Measurements from ENCODE around the gene B9D1. TPM values are rescaled to one million over a fixed set of nuclear protein-coding genes. Genes with fewer than 3 reads are reported as not detected.
A peak's percentile ranks its signal among the peaks of the same experiment; 100 is the strongest.

Gene B9D1
- polyA plus RNA-seq, 1 of the 3 experiments (the other 2 are of a cell fraction) = 81.6 TPM

- Histone ChIP-seq H3K9me3 (no peaks in the 10 kb centered on the region), H3K27ac (ENCODE audit: low read depth in 2 of 2, low read length in 1 of 2) (peak overlapping the region in 1 of 2 experiments; percentile 62; a peak in 2 of 4 replicates), H3K4me2 (peak overlapping the region; percentile 17), H3F3A (replicated peaks; ENCODE audit: insufficient read depth) (no peaks in the 10 kb centered on the region), H4K20me1 (ENCODE audit: insufficient read depth) (no peaks in the 10 kb centered on the region), H3K36me3 (replicated peaks in 1 of 2; ENCODE audit: control insufficient read depth in 1 of 2, insufficient read depth in 2 of 2, low read length in 1 of 2) (no peaks in the 10 kb centered on the region), H3K9me2 (no peaks in the 10 kb centered on the region), H3K79me2 (ENCODE audit: insufficient read depth) (no peaks in the 10 kb centered on the region), H3K27me3 (ENCODE audit: insufficient read depth) (no peaks in the 10 kb centered on the region), H3K4me1 (ENCODE audit: control insufficient read depth in 1 of 2, insufficient read depth in 2 of 2, low read depth in 1 of 2, low read length in 1 of 2) (peaks cover 13 to 35% of the 10 kb centered on the region in 2 experiments; a peak in 3 of 4 replicates), H3K9ac (no peak overlapping the region), H3K4me3 (ENCODE audit: low read depth in 2 of 2, low read length in 1 of 2) (no peak overlapping the region), H2AFZ (ENCODE audit: low read depth) (peak overlapping the region; percentile 71)
- WGBS (ENCODE audit: low lambda C conversion rate) = 90% methylated on average over 2 of the region's 2 CpGs
- TF ChIP-seq USF1 (IDR thresholded peaks at IDR 0.05; ENCODE audit: borderline replicate concordance, low read depth) (no peak), NFIC (IDR thresholded peaks at IDR 0.05; ENCODE audit: borderline replicate concordance) (peak; percentile 49)
- ChIA-PET POLR2A (interaction anchor here (1.6 kb wide), 1 partner anchor 14 kb away, joined by 5 read pairs; no protein-coding TSS in a partner anchor), CTCF (interaction anchor here (2.1 to 3.6 kb wide), 2 partner anchors 36 kb away, joined by 7 to 16 read pairs; partner anchors contain the start of gene B9D1)
- peak; percentile 57 for DNase-seq
These were observed 36.0 kb upstream of the B9D1 start for GRCh38 chr17:19398301-19399181.

- Histone ChIP-seq H3K27ac (ENCODE audit: low read depth in 2 of 2, low read length in 1 of 2) (no peak overlapping the region), H3K4me2 (no peak overlapping the region; the same call in 1 of the 2 replicates), H3K4me1 (ENCODE audit: control insufficient read depth in 1 of 2, insufficient read depth in 2 of 2, low read depth in 1 of 2, low read length in 1 of 2) (peaks cover 13 to 28% of the 10 kb centered on the region in 2 experiments; a peak in 3 of 4 replicates), H3K27me3 (ENCODE audit: insufficient read depth) (no peaks in the 10 kb centered on the region), H4K20me1 (ENCODE audit: insufficient read depth) (no peaks in the 10 kb centered on the region), H3K9me2 (no peaks in the 10 kb centered on the region), H3K9ac (no peak overlapping the region), H3K79me2 (ENCODE audit: insufficient read depth) (no peaks in the 10 kb centered on the region), H3F3A (replicated peaks; ENCODE audit: insufficient read depth) (no peaks in the 10 kb centered on the region), H3K36me3 (replicated peaks in 1 of 2; ENCODE audit: control insufficient read depth in 1 of 2, insufficient read depth in 2 of 2, low read length in 1 of 2) (no peaks in the 10 kb centered on the region), H3K9me3 (no peaks in the 10 kb centered on the region), H3K4me3 (ENCODE audit: low read depth in 2 of 2, low read length in 1 of 2) (no peak overlapping the region), H2AFZ (ENCODE audit: low read depth) (peak overlapping the region; percentile 71)
- ChIA-PET POLR2A (interaction anchor here (0.6 to 1.6 kb wide), 2 partner anchors 13 to 686 kb away, joined by 5 read pairs; no protein-coding TSS in a partner anchor), CTCF (interaction anchor here (1.7 to 2.1 kb wide), 2 partner anchors 35 to 49 kb away, joined by 6 to 7 read pairs; partner anchors contain the start of gene B9D1)
- 56% methylated on average over 3 of the region's 6 CpGs for WGBS (ENCODE audit: low lambda C conversion rate)
- TF ChIP-seq REST (IDR thresholded peaks at IDR 0.05; ENCODE audit: low read depth, low read length) (no peak), FOXM1 (IDR thresholded peaks at IDR 0.05; ENCODE audit: low read depth) (no peak), NFIC (IDR thresholded peaks at IDR 0.05; ENCODE audit: borderline replicate concordance) (no peak), SIN3A (IDR thresholded peaks at IDR 0.05; ENCODE audit: borderline replicate concordance, low read depth, low read length) (no peak), EZH2phosphoT487 (IDR thresholded peaks at IDR 0.05; ENCODE audit: borderline replicate concordance, low read depth) (no peak), POLR2AphosphoS5 (IDR thresholded peaks at IDR 0.05; ENCODE audit: low read depth, low read length) (no peak), PBX3 (IDR thresholded peaks at IDR 0.05) (no peak), MEF2A (IDR thresholded peaks at IDR 0.05; ENCODE audit: borderline replicate concordance, low read depth) (no peak), ELF1 (IDR thresholded peaks at IDR 0.05) (no peak), RXRA (IDR thresholded peaks at IDR 0.05; ENCODE audit: borderline replicate concordance, low read depth) (no peak), ZBTB33 (IDR thresholded peaks at IDR 0.05; ENCODE audit: borderline replicate concordance, low read depth) (no peak)
- no peak for DNase-seq
These were observed 35.1 kb upstream of the B9D1 start for GRCh38 chr17:19397556-19398041.

Measured in SK-N-SH (cell line).